ENCODE results near the gene TMEM141.
"Not testable (repeated sequence)": the region's sequence is repeated elsewhere in the genome, so short reads cannot be mapped to it uniquely, and the experiment has no call there.

TMEM141 gene

GRCh38 chr9:136755302-136756133 lies 35.6 kb upstream of the TMEM141 start:
- not testable (repeated sequence) for DNase-seq (ENCODE audit: low read depth in 2 of 2)

- no peak for DNase-seq (ENCODE audit: low read depth in 2 of 2)
These were observed 35.1 kb upstream of the TMEM141 start for GRCh38 chr9:136756134-136756438.

- no peak for DNase-seq (ENCODE audit: low read depth in 2 of 2)
These were observed 34.3 kb upstream of the TMEM141 start for GRCh38 chr9:136756836-136757235.

- no peak for DNase-seq (ENCODE audit: low read depth in 2 of 2)
These were observed 33.8 kb upstream of the TMEM141 start for GRCh38 chr9:136757328-136757727.

- no peak for DNase-seq (ENCODE audit: low read depth in 2 of 2)
These were observed 33.4 kb upstream of the TMEM141 start for GRCh38 chr9:136757751-136758140.

GRCh38 chr9:136759001-136759400 lies 32.1 kb upstream of the TMEM141 start:
- DNase-seq (ENCODE audit: low read depth in 2 of 2) = no peak

- DNase-seq (ENCODE audit: low read depth in 2 of 2) = no peak
These were observed 31.5 kb upstream of the TMEM141 start for GRCh38 chr9:136759436-136760325.

- DNase-seq (ENCODE audit: low read depth in 2 of 2) = no peak
These were observed 30.7 kb upstream of the TMEM141 start for GRCh38 chr9:136760424-136760823.

- not testable (repeated sequence) for DNase-seq (ENCODE audit: low read depth in 2 of 2)
These were observed 30.2 kb upstream of the TMEM141 start for GRCh38 chr9:136760834-136761544.

- DNase-seq (ENCODE audit: low read depth in 2 of 2) = no peak
These were observed 29.6 kb upstream of the TMEM141 start for GRCh38 chr9:136761545-136761981.

- DNase-seq (ENCODE audit: low read depth in 2 of 2) = no peak
These were observed 28.9 kb upstream of the TMEM141 start for GRCh38 chr9:136762221-136762691.

- DNase-seq (ENCODE audit: low read depth in 2 of 2) = no peak
These were observed 28.1 kb upstream of the TMEM141 start for GRCh38 chr9:136762915-136763648.

- no peak for DNase-seq (ENCODE audit: low read depth in 2 of 2)
These were observed 27.5 kb upstream of the TMEM141 start for GRCh38 chr9:136763649-136764035.

GRCh38 chr9:136764301-136764891 lies 26.7 kb upstream of the TMEM141 start, which contains the start of gene LCN15:
Gene LCN15 (minus strand): TSS chr9:136764518. CDS start chr9:136764488, 30 bp downstream.
- DNase-seq (ENCODE audit: low read depth in 2 of 2) = no peak

- no peak for DNase-seq (ENCODE audit: low read depth in 2 of 2)
These were observed 26.1 kb upstream of the TMEM141 start for GRCh38 chr9:136765041-136765440.

GRCh38 chr9:136765745-136766409 lies 25.3 kb upstream of the TMEM141 start:
- not testable (repeated sequence) for DNase-seq (ENCODE audit: low read depth in 2 of 2)

GRCh38 chr9:136766410-136767120 lies 24.6 kb upstream of the TMEM141 start:
- DNase-seq (ENCODE audit: low read depth in 2 of 2) = not testable (repeated sequence)

- no peak for DNase-seq (ENCODE audit: low read depth in 2 of 2)
These were observed 21.4 kb upstream of the TMEM141 start for GRCh38 chr9:136769710-136770191.

GRCh38 chr9:136771907-136772415 lies 19.2 kb upstream of the TMEM141 start:
- no peak for DNase-seq (ENCODE audit: low read depth in 2 of 2)
